Gastrocnemius medialis (tissue), 4 donors: ENCODE measurements around the gene CDH2. TPM values are rescaled to one million over a fixed set of nuclear protein-coding genes. Genes with fewer than 3 reads are reported as not detected.

Experiments
- ATAC-seq, 2 donors: fragments of 150-250 bp; one replicate each; pipeline ENCODE4 v1.9.1; 2016
- DNase-seq, 2 donors: peaks; one replicate each; pipeline ENCODE4 v3.0.0-alpha.2; 2019
- H3K27ac ChIP-seq, 4 donors: fragments of 200-600 bp; sonication (generic); 1 replicate in 1 of 4; 2 replicates in 3 of 4; pipeline ENCODE4 v1.5.1; 2016 to 2018; ENCODE audit warnings: mild to moderate bottlenecking in 2 of 4, moderate library complexity in 1 of 4
- H3K27me3 ChIP-seq, 3 donors: fragments of 200-600 bp; sonication (generic) in 2 of 3; 1 replicate in 1 of 3; 2 replicates in 2 of 3; pipeline versions ENCODE4 v1.5.1 to v1.6.0; 2016 to 2019; ENCODE audit warnings: mild to moderate bottlenecking in 1 of 3, moderate library complexity in 1 of 3
- H3K36me3 ChIP-seq, 2 donors: fragments of 200-600 bp; sonication (generic) in 1 of 2; one replicate each; pipeline ENCODE4 v1.5.1; 2017 to 2018
- H3K4me1 ChIP-seq, 2 donors: fragments of 200-600 bp; sonication (generic) in 1 of 2; one replicate each; pipeline ENCODE4 v1.5.1; 2016 to 2017; ENCODE audit warnings: mild to moderate bottlenecking in 2 of 2
- H3K4me3 ChIP-seq, 4 donors: fragments of 200-600 bp; sonication (generic) in 3 of 4; 1 replicate in 1 of 4; 2 replicates in 3 of 4; pipeline ENCODE4 v1.5.1; 2016 to 2019; ENCODE audit warnings: mild to moderate bottlenecking in 2 of 4
- H3K9me3 ChIP-seq, 3 donors: fragments of 200-600 bp; sonication (generic) in 2 of 3; 1 replicate in 1 of 3; 2 replicates in 2 of 3; pipeline ENCODE4 v1.5.1; 2016 to 2019
- POLR2A ChIP-seq, 2 donors: fragments of 450-650 bp; IDR thresholded peaks; one replicate each; pipeline ENCODE4 v1.6.1; 2017; ENCODE audit warnings: antibody characterized with exemption in 2 of 2, mild to moderate bottlenecking in 2 of 2, moderate library complexity in 2 of 2
- in situ Hi-C, 4 donors: fragments of 200-750 bp; cut with MboI; loops; one replicate each; pipeline versions ENCODE4 v1.15.0 to v1.8.0; 2017; ENCODE audit warnings: low sequenced_read_pairs in 4 of 4
- intact Hi-C: fragments of 100-400 bp; cut with DNase I; formaldehyde crosslinking; loops from one replicate; pipeline ENCODE4 v1.15.1; 2023; ENCODE audit warnings: low total_unique reads
- total RNA-seq, 4 donors: library from RNA; depleted of rRNA; stranded (reverse); fragments of >200 nt; gene quantifications; one replicate each; pipeline versions ENCODE4 v1.1.0 to v1.2.3, GENCODE V29; 2016
- TF ChIP-seq, protein P1 (sequence below), 5 experiments: fragments of 450-650 bp in 3 of 5; fragments of 200-600 bp in 2 of 5; sonication (generic) in 2 of 5; IDR thresholded peaks in 4 of 5; conservative IDR thresholded peaks in 1 of 5; 1 replicate in 4 of 5; 2 replicates in 1 of 5; pipeline ENCODE4 v1.5.1; 2016 to 2019; ENCODE audit warnings: antibody characterized with exemption in 5 of 5, mild to moderate bottlenecking in 3 of 5, moderate library complexity in 3 of 5

The CDH2 gene
- total RNA-seq, 4 donors from 2014 or later: 0.38 to 0.62 (median 0.51) TPM; not detected in 1

GRCh38 chr18:28136071-28136470 lies 40.9 kb downstream of the CDH2 start:
- H3K4me1 ChIP-seq: no peaks in the 10 kb centered on the region
- no peaks in the 10 kb centered on the region for H3K27me3 ChIP-seq
- no peaks in the 10 kb centered on the region for H3K9me3 ChIP-seq
- DNase-seq: no peak
- intact Hi-C loops: no loop called here
- H3K4me3 ChIP-seq: no peak overlapping the region
- ATAC-seq: no peak
- H3K36me3 ChIP-seq: no peaks in the 10 kb centered on the region
- in situ Hi-C loops: no loop called here
- no peak for TF ChIP-seq POLR2A (IDR thresholded peaks at IDR 0.05)
- TF ChIP-seq, protein P1, sequence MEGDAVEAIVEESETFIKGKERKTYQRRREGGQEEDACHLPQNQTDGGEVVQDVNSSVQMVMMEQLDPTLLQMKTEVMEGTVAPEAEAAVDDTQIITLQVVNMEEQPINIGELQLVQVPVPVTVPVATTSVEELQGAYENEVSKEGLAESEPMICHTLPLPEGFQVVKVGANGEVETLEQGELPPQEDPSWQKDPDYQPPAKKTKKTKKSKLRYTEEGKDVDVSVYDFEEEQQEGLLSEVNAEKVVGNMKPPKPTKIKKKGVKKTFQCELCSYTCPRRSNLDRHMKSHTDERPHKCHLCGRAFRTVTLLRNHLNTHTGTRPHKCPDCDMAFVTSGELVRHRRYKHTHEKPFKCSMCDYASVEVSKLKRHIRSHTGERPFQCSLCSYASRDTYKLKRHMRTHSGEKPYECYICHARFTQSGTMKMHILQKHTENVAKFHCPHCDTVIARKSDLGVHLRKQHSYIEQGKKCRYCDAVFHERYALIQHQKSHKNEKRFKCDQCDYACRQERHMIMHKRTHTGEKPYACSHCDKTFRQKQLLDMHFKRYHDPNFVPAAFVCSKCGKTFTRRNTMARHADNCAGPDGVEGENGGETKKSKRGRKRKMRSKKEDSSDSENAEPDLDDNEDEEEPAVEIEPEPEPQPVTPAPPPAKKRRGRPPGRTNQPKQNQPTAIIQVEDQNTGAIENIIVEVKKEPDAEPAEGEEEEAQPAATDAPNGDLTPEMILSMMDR (IDR thresholded peaks at IDR 0.05 in 4 of 5, conservative IDR thresholded peaks at IDR 0.05 in 1 of 5): no peak
- H3K27ac ChIP-seq: no peak overlapping the region

- in situ Hi-C loops (no loop called here), intact Hi-C loops (no loop called here)
- no peak overlapping the region for H3K4me3 ChIP-seq
- DNase-seq (no peak), ATAC-seq (no peak)
- no peaks in the 10 kb centered on the region for H3K27me3 ChIP-seq
- H3K27ac ChIP-seq: no peak overlapping the region
- H3K9me3 ChIP-seq: no peaks in the 10 kb centered on the region
- no peaks in the 10 kb centered on the region for H3K36me3 ChIP-seq
- TF ChIP-seq, protein P1 (IDR thresholded peaks at IDR 0.05 in 4 of 5, conservative IDR thresholded peaks at IDR 0.05 in 1 of 5): no peak
- no peak for TF ChIP-seq POLR2A (IDR thresholded peaks at IDR 0.05)
- H3K4me1 ChIP-seq: no peaks in the 10 kb centered on the region
These were observed 42.2 kb downstream of the CDH2 start for GRCh38 chr18:28134774-28135173.

GRCh38 chr18:28132084-28132483 lies 44.8 kb downstream of the CDH2 start:
- Histone ChIP-seq H3K9me3 (no peaks in the 10 kb centered on the region), H3K36me3 (no peaks in the 10 kb centered on the region), H3K4me1 (no peaks in the 10 kb centered on the region), H3K27ac (no peak overlapping the region), H3K4me3 (no peak overlapping the region), H3K27me3 (no peaks in the 10 kb centered on the region)
- DNase-seq: no peak
- intact Hi-C loops: no loop called here
- in situ Hi-C loops: no loop called here
- TF ChIP-seq, protein P1 (IDR thresholded peaks at IDR 0.05 in 4 of 5, conservative IDR thresholded peaks at IDR 0.05 in 1 of 5): no peak
- no peak for TF ChIP-seq POLR2A (IDR thresholded peaks at IDR 0.05)
- ATAC-seq: no peak

DNA sequence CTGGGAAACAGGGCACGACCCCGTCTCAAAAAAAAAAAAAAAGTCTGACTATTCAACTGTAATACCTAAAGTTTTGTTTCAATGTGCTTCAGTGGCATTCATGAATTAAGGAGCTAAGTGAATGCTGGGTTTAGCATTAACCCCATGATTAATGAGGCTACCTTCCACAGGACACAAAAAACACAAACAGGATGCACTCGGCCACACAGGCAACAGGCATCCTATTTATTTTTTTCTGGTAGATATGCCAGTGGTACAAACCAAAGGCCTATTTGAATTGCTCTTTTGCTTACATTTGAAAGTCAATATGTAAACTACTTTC lies 48.3 kb downstream of the CDH2 start:
- H3K27ac ChIP-seq: no peak overlapping the region
- H3K4me3 ChIP-seq: no peak overlapping the region
- TF ChIP-seq POLR2A (IDR thresholded peaks at IDR 0.05): no peak
- TF ChIP-seq, protein P1 (IDR thresholded peaks at IDR 0.05 in 4 of 5, conservative IDR thresholded peaks at IDR 0.05 in 1 of 5): no peak
- in situ Hi-C loops: no loop called here
- H3K9me3 ChIP-seq: no peaks in the 10 kb centered on the region
- ATAC-seq (no peak), DNase-seq (no peak)
- H3K36me3 ChIP-seq: no peaks in the 10 kb centered on the region
- H3K27me3 ChIP-seq: no peaks in the 10 kb centered on the region
- no peaks in the 10 kb centered on the region for H3K4me1 ChIP-seq
- intact Hi-C loops: no loop called here
